Coronary artery (tissue), 2 donors: ENCODE measurements around the gene TMEM208.

ENCODE experiments used
- DNase-seq: peaks from one replicate; pipeline ENCODE4 v3.0.0-alpha.2; 2017; ENCODE audit warnings: low spot score
- H3K27ac ChIP-seq, 2 donors: fragments of 200-600 bp; sonication (generic); one replicate each; pipeline ENCODE4 v1.5.1; 2016 to 2019
- H3K4me3 ChIP-seq: fragments of 200-600 bp; sonication (generic); 2 replicates; pipeline ENCODE4 v1.5.1; 2016; ENCODE audit warnings: mild to moderate bottlenecking, moderate library complexity
- CTCF ChIP-seq: fragments of 200-600 bp; sonication (generic); IDR thresholded peaks from one replicate; pipeline ENCODE4 v1.5.1; 2019; ENCODE audit warnings: antibody characterized with exemption

Gene TMEM208

GRCh38 chr16:67216612-67217490, 10.1 kb upstream of the TMEM208 start:
- peak overlapping the region in 1 of 2 donors; percentile 69 for H3K27ac ChIP-seq
- no peak for TF ChIP-seq CTCF
- no peak overlapping the region for H3K4me3 ChIP-seq
- DNase-seq: no peak

GRCh38 chr16:67223992-67224391, 2.9 kb upstream of the TMEM208 start:
- no peak overlapping the region for H3K27ac ChIP-seq
- no peak for TF ChIP-seq CTCF
- no peak for DNase-seq
- H3K4me3 ChIP-seq: no peak overlapping the region

- H3K4me3 ChIP-seq: peak overlapping the region; percentile 90
- peak overlapping the region; percentile 89 to 90 for H3K27ac ChIP-seq
- TF ChIP-seq CTCF: no peak
- DNase-seq: no peak
Measured at GRCh38 chr16:67226295-67226803, 581 bp upstream of the TMEM208 start.

GRCh38 chr16:67227567-67227921, 614 bp downstream of the TMEM208 start:
- TF ChIP-seq CTCF: no peak
- DNase-seq: no peak
- Histone ChIP-seq H3K4me3 (peak overlapping the region; percentile 90), H3K27ac (peak overlapping the region; percentile 89 to 90)

- TF ChIP-seq CTCF: no peak
- Histone ChIP-seq H3K27ac (no peak overlapping the region), H3K4me3 (peak overlapping the region; percentile 90)
- no peak for DNase-seq
Measured at GRCh38 chr16:67228034-67228785, 1.3 kb downstream of the TMEM208 start.

GRCh38 chr16:67228905-67229304, 2.0 kb downstream of the TMEM208 start:
- Histone ChIP-seq H3K27ac (no peak overlapping the region), H3K4me3 (no peak overlapping the region)
- no peak for DNase-seq
- TF ChIP-seq CTCF: no peak
